Activated CD4-positive, alpha-beta T cell treated with anti-CD3 and anti-CD28 coated beads for 4 hours (primary cell): ENCODE results near the gene ADAMTS8.
A peak's percentile ranks its signal among the peaks of the same experiment; 100 is the strongest.

Source experiments
- DNase-seq, 2 donors: peaks; one replicate each; pipeline ENCODE4 v3.0.0-alpha.2; 2020

ADAMTS8 gene

DNA sequence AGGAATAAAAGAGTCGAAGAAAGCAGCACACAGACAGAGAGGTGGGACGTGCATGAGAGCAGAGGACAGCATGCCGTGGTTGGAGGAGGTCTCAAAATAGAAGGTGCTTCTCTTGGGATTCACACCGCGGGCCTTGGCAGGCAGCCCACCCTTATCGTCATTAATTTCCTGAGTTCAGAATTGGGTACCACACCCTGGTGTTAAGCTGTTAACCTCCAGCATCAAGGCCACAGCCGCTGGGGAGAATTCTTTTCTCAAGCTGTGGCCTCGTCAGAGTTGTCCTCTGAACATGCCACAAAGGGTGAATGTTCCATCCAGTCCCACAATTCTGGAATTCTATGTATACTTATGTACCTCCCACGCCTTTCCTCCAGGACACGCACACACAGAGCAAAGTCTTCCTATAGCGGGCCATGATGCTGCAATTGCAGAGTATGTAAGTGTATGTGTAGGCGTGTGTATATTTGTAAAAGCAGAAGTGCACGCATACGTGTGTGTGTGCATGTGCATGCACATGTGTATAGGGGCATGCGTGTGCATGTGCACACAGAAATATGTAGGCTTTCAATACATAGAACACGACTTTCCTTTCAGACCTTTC, 39.0 kb downstream of the ADAMTS8 start:
- no peak for DNase-seq

DNA sequence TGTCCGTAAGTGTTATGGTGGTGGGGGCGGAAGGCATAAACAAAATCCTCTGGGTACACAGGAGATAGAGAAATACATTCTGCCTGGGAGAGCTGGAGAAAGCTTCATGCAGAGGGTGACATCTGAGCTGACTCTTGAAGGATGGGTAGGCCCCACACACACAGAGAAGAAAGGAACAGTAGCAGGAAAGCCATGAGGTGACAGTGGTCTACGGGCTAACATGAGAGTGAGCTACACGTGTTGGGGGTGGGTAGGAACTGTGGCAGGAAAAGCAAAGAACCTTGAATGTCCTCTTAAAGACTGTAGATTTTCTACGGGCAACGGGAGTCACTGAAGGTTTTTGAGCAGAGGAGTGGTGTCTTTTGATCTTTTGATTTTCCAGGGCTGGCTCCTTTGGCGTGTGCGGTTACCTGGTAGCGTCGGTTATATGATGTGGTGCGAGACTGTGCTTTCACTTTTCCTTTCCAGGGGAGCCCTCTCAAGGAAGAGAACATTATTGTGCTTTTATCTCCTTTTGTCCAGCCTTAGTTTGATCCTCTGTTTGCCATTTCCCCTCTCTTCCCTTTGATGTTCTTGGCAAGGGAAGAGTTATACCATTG, 39.7 kb downstream of the ADAMTS8 start:
- DNase-seq: peak; percentile 4 to 9

- no peak for DNase-seq
Observed at GRCh38 chr11:130386056-130386455, 42.4 kb downstream of the ADAMTS8 start.

- DNase-seq: no peak
Observed at GRCh38 chr11:130383344-130384211, 44.8 kb downstream of the ADAMTS8 start.

GRCh38 chr11:130381317-130381716, 47.1 kb downstream of the ADAMTS8 start:
- no peak for DNase-seq

GRCh38 chr11:130380778-130381177, 47.6 kb downstream of the ADAMTS8 start:
- no peak for DNase-seq

DNA sequence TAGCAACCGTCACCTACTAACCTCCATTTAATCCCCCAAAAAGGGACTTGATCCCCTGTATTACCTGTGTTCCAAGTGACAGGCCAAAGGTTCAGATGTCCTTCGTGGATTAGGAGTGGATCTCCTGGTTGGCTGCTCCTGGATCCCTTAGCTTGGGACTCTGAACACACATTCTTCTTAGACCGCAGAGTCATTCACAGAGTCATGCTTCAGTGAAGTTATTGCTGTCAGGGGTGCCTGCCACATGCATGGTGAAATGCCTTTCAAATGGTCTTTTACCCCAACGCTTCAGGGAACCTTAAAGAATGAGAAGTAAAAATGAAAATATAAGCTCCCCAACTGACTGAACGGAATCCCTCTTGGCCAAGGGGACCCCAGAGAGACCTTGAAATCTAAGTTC, 49.1 kb downstream of the ADAMTS8 start:
- no peak for DNase-seq

- no peak for DNase-seq
Observed at GRCh38 chr11:130370845-130371590, 57.4 kb downstream of the ADAMTS8 start.

DNA sequence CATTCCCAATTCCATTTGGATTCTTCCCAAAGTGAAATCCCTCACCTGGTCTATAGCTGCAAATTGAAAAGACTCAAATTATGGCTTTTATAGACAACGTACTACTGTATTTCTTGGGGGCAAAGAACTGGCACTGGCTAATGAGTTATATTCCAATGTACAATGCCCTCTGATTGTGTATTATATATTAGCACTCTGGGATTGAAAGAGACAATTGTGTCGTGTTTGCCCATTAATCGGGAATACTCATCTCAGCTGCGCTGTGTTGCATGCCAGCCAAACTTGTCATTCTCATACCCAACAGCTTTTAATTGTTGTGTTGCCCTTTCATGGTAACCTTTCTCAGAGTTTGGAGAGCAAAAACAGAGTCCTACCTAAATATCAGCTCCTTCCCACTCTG, 58.7 kb downstream of the ADAMTS8 start:
- DNase-seq: no peak

DNA sequence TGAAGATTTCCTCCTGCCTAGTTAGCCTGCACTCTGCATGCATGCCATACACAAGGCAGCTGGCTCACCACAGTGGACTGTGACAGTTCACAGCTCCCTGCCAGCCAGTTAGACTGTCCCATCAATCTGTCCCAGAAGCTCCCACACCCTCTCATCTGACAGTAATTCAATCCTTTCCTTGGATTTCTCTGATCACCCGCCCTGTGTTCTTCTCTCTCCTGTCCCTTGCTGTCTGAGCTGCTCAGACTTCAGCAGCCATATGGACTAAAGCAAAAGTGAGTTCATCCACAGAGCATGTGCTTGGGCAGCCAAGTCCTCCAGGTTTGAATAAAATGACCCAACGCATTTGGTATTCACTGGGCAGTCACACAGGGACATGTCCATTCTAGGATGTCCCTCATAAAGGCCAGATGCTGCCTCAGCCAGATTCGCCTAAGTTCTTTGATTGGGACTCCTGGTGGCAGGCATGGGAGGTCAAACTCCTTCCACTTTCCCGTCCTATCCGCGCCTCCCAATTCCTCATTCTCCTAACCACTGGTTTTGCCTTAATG, 59.2 kb downstream of the ADAMTS8 start:
- DNase-seq: no peak

DNA sequence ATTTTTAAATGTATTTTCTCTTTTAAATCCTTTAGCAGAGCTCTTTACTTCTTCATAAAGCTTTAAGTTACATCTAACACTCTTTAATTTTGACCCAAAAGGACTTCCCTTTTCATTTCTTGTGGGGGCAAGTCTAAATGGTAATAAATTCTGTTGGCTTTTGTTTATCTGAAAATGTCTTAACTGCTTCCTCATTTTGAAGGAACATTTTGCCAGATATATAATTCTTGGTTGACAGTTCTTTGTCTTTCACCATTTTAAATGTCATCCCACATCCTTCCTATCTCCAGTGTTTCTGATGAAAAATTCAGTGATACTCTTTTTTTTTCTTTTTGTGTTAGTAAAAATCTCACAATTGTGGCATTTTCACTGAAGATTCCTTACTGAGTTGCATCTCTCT, 69.0 kb downstream of the ADAMTS8 start:
- no peak for DNase-seq

DNA sequence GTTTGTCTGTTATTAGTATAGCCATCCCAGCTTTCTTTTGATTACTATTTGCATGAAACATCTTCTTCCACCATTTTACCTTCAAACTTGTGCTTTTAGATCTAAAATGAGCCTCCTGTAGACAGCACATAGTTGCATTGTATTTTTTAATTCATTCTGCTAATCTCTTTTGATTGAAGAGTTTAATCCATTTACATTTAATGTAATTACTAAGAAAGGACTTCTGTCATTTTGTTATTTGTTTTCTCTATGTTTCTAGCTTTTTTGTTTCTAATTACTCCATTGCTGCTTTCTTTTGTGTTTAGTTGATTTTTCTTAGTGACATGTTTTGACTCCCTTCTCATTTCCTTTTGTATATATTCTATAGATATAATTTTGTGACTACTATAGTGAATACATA, 70.0 kb downstream of the ADAMTS8 start:
- DNase-seq: no peak
